Natural killer cell treated with Interleukin-12 subunit alpha and Interleukin-12 subunit beta and Interleukin-15 and Interleukin-18, amount 100 ng/mL, for 72 hours (primary cell): Measurements from ENCODE around the gene TMEM39B. TPM values are rescaled to one million over a fixed set of nuclear protein-coding genes. Genes with fewer than 3 reads are reported as not detected.
"Not testable (repeated sequence)": the region's sequence is repeated elsewhere in the genome, so short reads cannot be mapped to it uniquely, and the experiment has no call there.

ENCODE experiments used
- ATAC-seq, 2 donors: fragments of 150-1000 bp; cut with Tn5 transposase in 1 of 2; sonication (Bioruptor Pico), chemical (Tn5 transposase) in 1 of 2; 2 replicates each; pipeline ENCODE4 v1.10.0; 2021
- DNase-seq: peaks from one replicate; pipeline ENCODE4 v3.0.0; 2022; ENCODE audit warnings: low spot score
- H3K27ac Mint-ChIP-seq, 2 donors: 1 replicate in 1 of 2; 2 replicates in 1 of 2; pipeline ENCODE4 v1.8.0; 2022; ENCODE audit warnings: mixed read lengths in 2 of 2, mild to moderate bottlenecking in 1 of 2, moderate library complexity in 1 of 2
- H3K27me3 Mint-ChIP-seq, 2 donors: 1 replicate in 1 of 2; 2 replicates in 1 of 2; pipeline ENCODE4 v1.8.0; 2022; ENCODE audit warnings: mixed read lengths in 2 of 2
- H3K36me3 Mint-ChIP-seq: one replicate; pipeline ENCODE4 v1.8.0; 2022; ENCODE audit warnings: mixed read lengths
- H3K4me1 Mint-ChIP-seq, 2 donors: 1 replicate in 1 of 2; 2 replicates in 1 of 2; pipeline ENCODE4 v1.8.0; 2022; ENCODE audit warnings: low read depth in 2 of 2, mixed read lengths in 2 of 2, mild to moderate bottlenecking in 1 of 2
- H3K4me3 Mint-ChIP-seq: one replicate; pipeline ENCODE4 v1.8.0; 2022; ENCODE audit warnings: mixed read lengths
- H3K9me3 Mint-ChIP-seq: 2 replicates; pipeline ENCODE4 v1.8.0; 2022; ENCODE audit warnings: mixed read lengths
- total RNA-seq, 2 donors: library from RNA; stranded (reverse); gene quantifications; one replicate each; pipeline ENCODE4 v1.2.3, GENCODE V29; 2022

Gene TMEM39B
- total RNA-seq, 2 donors from 2014 or later = 20.5 to 26.9 TPM

GRCh38 chr1:32052887-32053286 lies 19.9 kb upstream of the TMEM39B start:
- Mint-ChIP-seq H3K27me3 (no peaks in the 10 kb centered on the region), H3K4me1 (peaks cover 0 to 7% of the 10 kb centered on the region in 2 donors)
- ATAC-seq = no peak

DNA sequence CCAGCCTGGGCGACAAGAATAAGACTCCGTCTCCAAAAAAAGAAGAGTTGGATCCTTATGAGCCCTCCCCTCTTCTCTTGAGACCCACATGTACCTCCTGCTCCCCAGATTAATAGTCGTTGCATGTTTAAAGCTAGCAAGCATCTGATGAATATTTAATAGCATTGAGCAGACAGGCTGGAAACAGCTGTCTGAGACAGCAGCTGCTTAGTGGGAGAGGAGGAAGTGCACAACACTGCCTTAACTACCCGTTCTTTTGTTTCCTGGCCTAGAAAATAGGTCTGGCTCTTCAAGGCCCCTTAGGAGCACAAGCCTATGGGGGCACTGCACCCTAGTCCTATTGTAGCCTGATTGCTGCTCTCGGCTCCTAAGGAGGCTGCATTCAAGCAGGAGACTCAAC lies 17.3 kb upstream of the TMEM39B start:
- peaks cover 0 to 9% of the 10 kb centered on the region in 2 donors for H3K4me1 Mint-ChIP-seq
- DNase-seq (no peak), ATAC-seq (no peak)
- no peak overlapping the region for H3K27ac Mint-ChIP-seq
- no peaks in the 10 kb centered on the region for H3K27me3 Mint-ChIP-seq
- H3K36me3 Mint-ChIP-seq = peaks cover 10% of the 10 kb centered on the region
- H3K4me3 Mint-ChIP-seq = no peak overlapping the region
- no peaks in the 10 kb centered on the region for H3K9me3 Mint-ChIP-seq

More at GRCh38 chr1:32052887-32053286, 19.9 kb upstream of the TMEM39B start:
- no peak overlapping the region for H3K4me3 Mint-ChIP-seq
- H3K9me3 Mint-ChIP-seq = no peaks in the 10 kb centered on the region
- DNase-seq = no peak
- peaks cover 7% of the 10 kb centered on the region for H3K36me3 Mint-ChIP-seq
- no peak overlapping the region for H3K27ac Mint-ChIP-seq

DNA sequence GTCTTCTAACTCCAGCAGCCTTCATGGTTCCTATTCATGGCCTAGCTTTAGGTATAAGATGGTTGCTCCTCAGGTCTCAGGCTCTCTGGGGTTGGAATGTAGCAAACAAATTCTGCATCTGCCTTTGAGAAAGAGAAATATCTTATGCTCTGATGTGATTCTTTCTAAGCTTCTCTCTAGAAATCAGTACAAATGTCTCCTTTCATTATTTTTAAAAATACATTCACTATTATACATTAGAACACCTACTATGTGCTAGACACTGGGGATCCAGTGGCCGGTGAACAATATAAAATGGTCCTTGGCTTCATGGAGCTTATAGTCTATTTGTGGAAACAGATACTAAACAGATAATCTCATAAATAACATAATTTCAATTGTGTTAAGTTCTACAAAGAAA lies 16.1 kb upstream of the TMEM39B start:
- Mint-ChIP-seq H3K4me1 (peaks cover 0 to 7% of the 10 kb centered on the region in 2 donors), H3K36me3 (peaks cover 10% of the 10 kb centered on the region), H3K4me3 (no peak overlapping the region)

GRCh38 chr1:32060914-32061313 lies 11.8 kb upstream of the TMEM39B start:
- Mint-ChIP-seq H3K4me1 (peaks cover 0 to 7% of the 10 kb centered on the region in 2 donors), H3K4me3 (no peak overlapping the region), H3K36me3 (peaks cover 4% of the 10 kb centered on the region), H3K9me3 (no peaks in the 10 kb centered on the region), H3K27ac (no peak overlapping the region), H3K27me3 (no peaks in the 10 kb centered on the region)
- no peak for ATAC-seq
- DNase-seq = no peak

More for the DNA sequence above, 16.1 kb upstream of the TMEM39B start:
- no peak for DNase-seq
- ATAC-seq = no peak
- Mint-ChIP-seq H3K27ac (peak overlapping the region in 1 of 2 donors; percentile 61), H3K27me3 (no peaks in the 10 kb centered on the region), H3K9me3 (no peaks in the 10 kb centered on the region)

GRCh38 chr1:32062867-32063230 lies 9.9 kb upstream of the TMEM39B start:
- Mint-ChIP-seq H3K4me1 (peaks cover 6 to 11% of the 10 kb centered on the region in 2 donors), H3K27me3 (no peaks in the 10 kb centered on the region), H3K4me3 (no peak overlapping the region), H3K9me3 (no peaks in the 10 kb centered on the region), H3K27ac (peak overlapping the region in 1 of 2 donors; percentile 51), H3K36me3 (peaks cover 4% of the 10 kb centered on the region)
- ATAC-seq (no peak), DNase-seq (no peak)

DNA sequence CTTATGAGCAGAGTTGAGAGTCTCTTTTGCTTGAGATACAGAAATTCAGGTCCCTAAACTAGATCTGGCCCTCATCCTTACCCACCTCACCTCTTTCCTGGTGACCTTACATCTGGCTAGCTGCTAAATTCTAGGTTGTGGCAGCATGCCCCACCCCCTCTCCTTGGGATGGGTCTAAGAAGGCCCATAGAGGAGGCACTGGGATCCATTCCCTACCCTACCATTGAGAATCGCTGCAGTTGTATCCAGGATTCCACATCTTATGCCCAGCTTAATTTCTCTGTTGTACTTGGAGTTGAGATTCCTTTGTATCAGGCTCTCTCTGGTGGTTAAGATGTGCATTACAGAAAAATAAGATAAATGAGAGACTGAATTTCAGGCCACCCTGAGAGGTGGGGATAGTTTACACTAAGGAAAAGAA lies 9.5 kb upstream of the TMEM39B start:
- ATAC-seq (no peak), DNase-seq (no peak)
- H3K9me3 Mint-ChIP-seq = no peaks in the 10 kb centered on the region
- H3K36me3 Mint-ChIP-seq = peaks cover 4% of the 10 kb centered on the region
- no peak overlapping the region for H3K4me3 Mint-ChIP-seq
- H3K27ac Mint-ChIP-seq = peak overlapping the region in 1 of 2 donors; percentile 51
- no peaks in the 10 kb centered on the region for H3K27me3 Mint-ChIP-seq
- H3K4me1 Mint-ChIP-seq = peaks cover 6 to 11% of the 10 kb centered on the region in 2 donors

GRCh38 chr1:32065613-32066488 lies 6.9 kb upstream of the TMEM39B start:
- peak overlapping the region; percentile 20 for H3K4me3 Mint-ChIP-seq
- not testable (repeated sequence) for ATAC-seq, H3K36me3 Mint-ChIP-seq

GRCh38 chr1:32066489-32066873 lies 6.3 kb upstream of the TMEM39B start:
- Mint-ChIP-seq H3K27me3 (no peaks in the 10 kb centered on the region), H3K4me1 (peaks cover 6 to 12% of the 10 kb centered on the region in 2 donors), H3K27ac (peak overlapping the region in 1 of 2 donors; percentile 33), H3K4me3 (no peak overlapping the region), H3K9me3 (no peaks in the 10 kb centered on the region), H3K36me3 (no peaks in the 10 kb centered on the region)
- ATAC-seq = peak; percentile 71 to 76
- DNase-seq = no peak

More at GRCh38 chr1:32065613-32066488, 6.9 kb upstream of the TMEM39B start:
- DNase-seq, H3K9me3 Mint-ChIP-seq, H3K27me3 Mint-ChIP-seq: not testable (repeated sequence)
- Mint-ChIP-seq H3K27ac (peak overlapping the region in 1 of 2 donors; percentile 33), H3K4me1 (peaks cover 6 to 12% of the 10 kb centered on the region in 2 donors)

DNA sequence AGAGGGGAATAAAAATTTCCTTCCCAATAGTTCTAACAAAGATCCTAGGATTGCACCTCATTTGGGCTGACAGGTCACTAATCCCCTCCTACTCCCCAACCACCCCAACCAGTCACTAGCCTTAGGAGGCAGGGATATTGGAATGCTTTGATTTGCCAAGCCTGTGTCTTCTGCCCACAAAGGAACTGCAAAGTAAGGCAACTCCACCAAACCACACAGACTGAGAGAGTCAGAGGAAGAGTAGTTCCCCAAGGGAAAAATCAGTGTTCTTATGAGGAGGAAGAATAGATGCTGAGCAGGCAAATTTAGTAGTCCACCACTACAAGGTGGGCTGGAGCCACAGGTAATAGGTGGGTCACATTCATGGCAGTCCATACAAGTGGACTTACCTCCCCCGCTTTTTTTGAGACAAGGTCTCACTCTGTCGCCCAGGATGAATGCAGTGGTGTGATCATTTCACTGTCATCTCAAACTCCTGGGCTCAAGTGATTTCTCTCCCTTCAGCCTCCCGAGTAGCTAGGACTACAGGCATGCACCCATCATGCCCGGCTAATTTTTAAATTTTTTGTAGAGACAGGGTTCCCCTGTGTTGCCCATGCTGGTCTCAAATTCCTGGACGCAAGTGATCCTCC lies 3.7 kb upstream of the TMEM39B start:
- Mint-ChIP-seq H3K36me3 (no peaks in the 10 kb centered on the region), H3K4me3 (no peak overlapping the region), H3K27me3 (no peaks in the 10 kb centered on the region), H3K4me1 (peaks cover 23 to 25% of the 10 kb centered on the region in 2 donors), H3K27ac (peak overlapping the region in 1 of 2 donors; percentile 13), H3K9me3 (no peaks in the 10 kb centered on the region)
- ATAC-seq (no peak), DNase-seq (no peak)

GRCh38 chr1:32071758-32072621 lies 749 bp upstream of the TMEM39B start:
- ATAC-seq (no peak), DNase-seq (peak; percentile 62)
- H3K4me1 Mint-ChIP-seq = peaks cover 24 to 27% of the 10 kb centered on the region in 2 donors
- H3K36me3 Mint-ChIP-seq = no peaks in the 10 kb centered on the region
- peak overlapping the region; percentile 81 to 89 for H3K27ac Mint-ChIP-seq
- H3K9me3 Mint-ChIP-seq = no peaks in the 10 kb centered on the region
- H3K27me3 Mint-ChIP-seq = no peaks in the 10 kb centered on the region
- peak overlapping the region; percentile 89 for H3K4me3 Mint-ChIP-seq

DNA sequence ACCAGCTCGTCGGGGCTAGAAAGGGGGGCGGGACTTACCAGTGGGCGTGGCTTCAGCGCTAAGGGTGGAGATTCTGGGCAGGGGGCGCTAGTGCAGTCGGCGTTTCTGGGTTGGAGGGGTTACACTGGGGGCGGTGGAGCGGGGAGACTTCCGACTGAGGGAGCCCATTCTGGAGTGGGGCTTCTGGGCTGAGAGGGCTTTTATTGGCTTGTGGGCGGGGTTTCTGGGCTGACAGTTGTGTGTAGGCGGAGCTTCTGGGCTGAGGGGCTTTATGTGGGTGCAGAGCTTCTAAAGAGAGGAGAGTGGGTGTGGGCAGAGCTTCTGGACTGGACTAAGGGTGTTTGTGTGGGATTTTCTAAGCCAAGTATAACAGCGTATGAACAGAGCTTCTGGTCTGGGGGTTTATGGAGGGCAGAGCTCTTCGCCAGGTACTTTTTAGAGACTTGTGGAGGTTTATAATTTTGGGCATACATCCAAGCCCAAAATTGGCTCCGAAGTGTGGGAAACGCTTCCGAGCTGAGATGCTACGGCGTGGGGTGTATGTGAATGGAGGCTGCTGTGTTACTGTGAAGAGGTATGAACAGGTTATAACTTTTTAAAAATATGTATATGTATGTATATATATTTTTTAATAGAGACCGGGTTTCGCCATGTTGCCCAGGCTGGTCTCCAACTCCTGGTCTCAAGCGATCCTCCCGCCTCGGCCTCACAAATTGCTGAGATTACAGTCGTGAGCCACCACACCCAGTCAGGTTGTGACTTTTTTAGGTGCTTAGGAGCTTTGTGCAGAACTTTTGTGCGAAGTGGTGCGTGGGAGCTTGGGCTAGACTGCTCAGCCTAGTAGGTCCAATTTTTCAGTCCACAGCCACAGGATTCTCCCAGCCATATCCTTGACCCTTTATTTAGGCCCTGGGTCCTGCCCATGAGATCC lies 825 bp downstream of the TMEM39B start:
- ATAC-seq = no peak
- Mint-ChIP-seq H3K27ac (peak overlapping the region; percentile 81 to 89), H3K36me3 (peaks cover 6% of the 10 kb centered on the region), H3K4me3 (peak overlapping the region; percentile 89), H3K9me3 (no peaks in the 10 kb centered on the region), H3K27me3 (no peaks in the 10 kb centered on the region), H3K4me1 (peaks cover 31 to 33% of the 10 kb centered on the region in 2 donors)
- no peak for DNase-seq

GRCh38 chr1:32074841-32075240 lies 2.1 kb downstream of the TMEM39B start:
- Mint-ChIP-seq H3K4me3 (peak overlapping the region; percentile 89), H3K9me3 (no peaks in the 10 kb centered on the region)
- DNase-seq = no peak

More at GRCh38 chr1:32074841-32075240, 2.1 kb downstream of the TMEM39B start:
- peak overlapping the region; percentile 3 to 89 for H3K27ac Mint-ChIP-seq
- H3K36me3 Mint-ChIP-seq = peaks cover 6% of the 10 kb centered on the region
- no peak for ATAC-seq
- H3K4me1 Mint-ChIP-seq = peaks cover 30 to 31% of the 10 kb centered on the region in 2 donors
- H3K27me3 Mint-ChIP-seq = no peaks in the 10 kb centered on the region
